HEK293 (cell line): ENCODE results near the gene MALAT1.
A peak's percentile ranks its signal among the peaks of the same experiment; 100 is the strongest.
"Not testable (repeated sequence)": the region's sequence is repeated elsewhere in the genome, so short reads cannot be mapped to it uniquely, and the experiment has no call there.

ENCODE experiments used
- CTCF ChIA-PET: fragments of 350-600 bp; formaldehyde crosslinking; extraction: SDS; loops from one replicate; lab custom pipeline; 2021; ENCODE audit warnings: antibody characterized with exemption; lab: Yijun Ruan, JAX
- POLR2A ChIA-PET: fragments of 300-600 bp; formaldehyde crosslinking; extraction: SDS; loops from one replicate; lab custom pipeline; 2020; ENCODE audit warnings: antibody characterized with exemption, inconsistent platforms; lab: Yijun Ruan, JAX
- H3K27ac ChIP-seq: fragments of 200-500 bp; sonication (Bioruptor generic); 2 replicates; pipeline ENCODE4 v1.5.1; 2014; ENCODE audit warnings: low read depth, low read length, control low read depth, inconsistent platforms; ENCODE audit errors: extremely low read depth
- H3K36me3 ChIP-seq, 2 experiments: fragments of 200-500 bp in 1 of 2; sonication (Bioruptor generic) in 1 of 2; 1 replicate in 1 of 2; 2 replicates in 1 of 2; pipeline ENCODE4 v1.5.1; 2014 to 2017; ENCODE audit warnings: inconsistent platforms in 2 of 2, low read length in 2 of 2; ENCODE audit not compliant: control insufficient read depth in 2 of 2, insufficient read depth in 1 of 2
- H3K4me1 ChIP-seq: fragments of 200-500 bp; sonication (Bioruptor generic); 2 replicates; pipeline ENCODE4 v1.5.1; 2014; ENCODE audit warnings: mild to moderate bottlenecking, low read length, inconsistent platforms; ENCODE audit not compliant: control insufficient read depth, insufficient read depth
- H3K4me3 ChIP-seq: 2 replicates; pipeline ENCODE4 v1.5.1; 2011; ENCODE audit warnings: low read depth, mild to moderate bottlenecking, control low read depth, low read length, moderate library complexity
- H3K9me3 ChIP-seq: fragments of 200-500 bp; sonication (Bioruptor generic); 2 replicates; pipeline ENCODE4 v1.5.1; 2014; ENCODE audit warnings: low read depth, low read length, inconsistent platforms; ENCODE audit not compliant: control insufficient read depth, insufficient read depth
- GLIS1 ChIP-seq: fragments of 450-650 bp; formaldehyde crosslinking; IDR thresholded peaks from 2 replicates; pipeline ENCODE4 v1.5.1; 2016; ENCODE audit warnings: missing biosample characterization, missing genetic modification characterization
- HOXC10 ChIP-seq: sonication (generic); formaldehyde crosslinking; IDR thresholded peaks from 2 replicates; pipeline ENCODE4 v1.8.1; 2023; ENCODE audit warnings: mild to moderate bottlenecking, missing genetic modification reagents
- OVOL3 ChIP-seq: fragments of 450-650 bp; formaldehyde crosslinking; IDR thresholded peaks from 2 replicates; pipeline ENCODE4 v1.5.1; 2016; ENCODE audit warnings: missing biosample characterization, missing genetic modification characterization
- PRDM1 ChIP-seq: fragments of 450-650 bp; formaldehyde crosslinking; IDR thresholded peaks from 2 replicates; pipeline ENCODE4; 2016; ENCODE audit warnings: missing biosample characterization, missing genetic modification characterization
- ZBTB17 ChIP-seq: fragments of 450-650 bp; formaldehyde crosslinking; IDR thresholded peaks from 2 replicates; pipeline ENCODE4 v1.5.1; 2016; ENCODE audit warnings: missing biosample characterization, missing genetic modification characterization
- ZBTB21 ChIP-seq: fragments of 450-650 bp; formaldehyde crosslinking; IDR thresholded peaks from 2 replicates; pipeline ENCODE4 v1.5.1; 2017; ENCODE audit warnings: missing biosample characterization, missing genetic modification characterization
- ZNF169 ChIP-seq: fragments of 450-650 bp; formaldehyde crosslinking; IDR thresholded peaks from 2 replicates; pipeline ENCODE4 v1.5.1; 2016; ENCODE audit warnings: missing biosample characterization, missing genetic modification characterization
- ZNF202 ChIP-seq: fragments of 450-650 bp; formaldehyde crosslinking; IDR thresholded peaks from 2 replicates; pipeline ENCODE4 v1.5.1; 2016; ENCODE audit warnings: missing biosample characterization, missing genetic modification characterization, borderline replicate concordance
- ZNF221 ChIP-seq: fragments of 450-650 bp; formaldehyde crosslinking; IDR thresholded peaks from 2 replicates; pipeline ENCODE4 v1.5.1; 2017; ENCODE audit warnings: missing biosample characterization, missing genetic modification characterization, borderline replicate concordance
- ZNF266 ChIP-seq: fragments of 450-650 bp; formaldehyde crosslinking; IDR thresholded peaks from 2 replicates; pipeline ENCODE4 v1.5.1; 2016; ENCODE audit warnings: missing biosample characterization, missing genetic modification characterization, low read depth
- ZNF366 ChIP-seq: fragments of 450-650 bp; formaldehyde crosslinking; conservative IDR thresholded peaks from 2 replicates; pipeline ENCODE4 v1.5.1; 2016; ENCODE audit warnings: missing biosample characterization, missing genetic modification characterization
- ZNF521 ChIP-seq: fragments of 450-650 bp; formaldehyde crosslinking; IDR thresholded peaks from 2 replicates; pipeline ENCODE4 v1.5.1; 2017; ENCODE audit warnings: missing biosample characterization, mild to moderate bottlenecking, missing genetic modification characterization
- ZNF571 ChIP-seq: fragments of 450-650 bp; formaldehyde crosslinking; IDR thresholded peaks from 2 replicates; pipeline ENCODE4 v1.5.0; 2017; ENCODE audit warnings: missing biosample characterization, missing genetic modification characterization
- ZNF596 ChIP-seq: fragments of 450-650 bp; IDR thresholded peaks from 2 replicates; pipeline ENCODE4 v1.5.0; 2018; ENCODE audit warnings: missing biosample characterization, mild to moderate bottlenecking, missing genetic modification characterization, moderate library complexity
- ZNF707 ChIP-seq: fragments of 450-650 bp; formaldehyde crosslinking; IDR thresholded peaks from 2 replicates; pipeline ENCODE4 v1.5.1; 2016; ENCODE audit warnings: missing biosample characterization, missing genetic modification characterization
- ZSCAN30 ChIP-seq: fragments of 450-650 bp; IDR thresholded peaks from 2 replicates; pipeline ENCODE4 v1.5.1; 2018; ENCODE audit warnings: missing biosample characterization, mild to moderate bottlenecking, missing genetic modification characterization, moderate library complexity
- TF ChIP-seq, protein P1 (sequence below): fragments of 450-650 bp; formaldehyde crosslinking; IDR thresholded peaks from 2 replicates; pipeline ENCODE4 v1.5.1; 2016; ENCODE audit warnings: missing biosample characterization, missing genetic modification characterization
- TF ChIP-seq, protein P2 (sequence below): fragments of 450-650 bp; formaldehyde crosslinking; IDR thresholded peaks from 2 replicates; pipeline ENCODE4 v1.5.1; 2016; ENCODE audit warnings: missing biosample characterization, missing genetic modification characterization
- TF ChIP-seq, protein P3 (sequence below): fragments of 450-650 bp; formaldehyde crosslinking; IDR thresholded peaks from 2 replicates; pipeline ENCODE4 v1.5.1; 2016; ENCODE audit warnings: missing biosample characterization, missing genetic modification characterization

Gene MALAT1

DNA sequence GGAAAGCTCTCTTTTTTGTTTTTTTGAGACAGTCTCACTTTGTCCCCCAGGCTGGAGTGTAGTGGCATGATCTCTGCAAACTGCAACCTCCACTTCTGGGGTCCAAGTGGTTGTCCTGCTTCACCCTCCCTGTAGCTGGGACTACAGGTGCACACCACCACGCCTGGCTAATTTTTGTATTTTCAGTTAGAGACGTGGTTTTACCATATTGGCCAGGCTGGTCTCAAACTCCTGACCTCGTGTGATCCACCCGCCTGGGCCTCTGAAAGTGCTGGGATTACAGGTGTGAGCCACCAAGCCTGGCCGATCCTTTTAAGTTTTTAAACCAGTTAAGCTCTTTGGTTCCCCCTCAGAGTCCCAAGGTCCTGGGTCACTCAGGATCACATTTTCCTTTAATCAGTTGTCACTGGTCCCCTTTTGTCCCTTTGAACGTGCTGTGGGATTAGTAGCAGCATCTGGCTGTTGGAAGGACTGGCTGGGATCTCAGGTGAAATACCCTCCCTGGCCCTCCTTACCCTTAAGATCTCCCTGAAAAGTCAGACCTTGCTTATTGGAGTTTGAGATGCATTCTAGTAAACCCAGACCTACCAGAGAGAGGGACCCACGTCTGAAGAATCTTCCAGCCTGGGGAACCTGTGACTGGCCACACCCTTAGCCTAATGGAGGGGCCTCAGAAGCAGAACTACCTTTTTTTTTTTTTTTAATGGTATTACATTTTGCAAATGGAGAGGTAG is 8.1 kb downstream of the MALAT1 start (continued):
- TF ChIP-seq, protein P1, sequence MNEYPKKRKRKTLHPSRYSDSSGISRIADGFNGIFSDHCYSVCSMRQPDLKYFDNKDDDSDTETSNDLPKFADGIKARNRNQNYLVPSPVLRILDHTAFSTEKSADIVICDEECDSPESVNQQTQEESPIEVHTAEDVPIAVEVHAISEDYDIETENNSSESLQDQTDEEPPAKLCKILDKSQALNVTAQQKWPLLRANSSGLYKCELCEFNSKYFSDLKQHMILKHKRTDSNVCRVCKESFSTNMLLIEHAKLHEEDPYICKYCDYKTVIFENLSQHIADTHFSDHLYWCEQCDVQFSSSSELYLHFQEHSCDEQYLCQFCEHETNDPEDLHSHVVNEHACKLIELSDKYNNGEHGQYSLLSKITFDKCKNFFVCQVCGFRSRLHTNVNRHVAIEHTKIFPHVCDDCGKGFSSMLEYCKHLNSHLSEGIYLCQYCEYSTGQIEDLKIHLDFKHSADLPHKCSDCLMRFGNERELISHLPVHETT: 0 out of 2 replicates have a peak, but pooled peaks have one; percentile 17
- TF ChIP-seq ZSCAN30 (no peak), GLIS1 (tag by site-specific recombination) (peak; percentile 10; the same call in 1 of the 2 replicates)

DNA sequence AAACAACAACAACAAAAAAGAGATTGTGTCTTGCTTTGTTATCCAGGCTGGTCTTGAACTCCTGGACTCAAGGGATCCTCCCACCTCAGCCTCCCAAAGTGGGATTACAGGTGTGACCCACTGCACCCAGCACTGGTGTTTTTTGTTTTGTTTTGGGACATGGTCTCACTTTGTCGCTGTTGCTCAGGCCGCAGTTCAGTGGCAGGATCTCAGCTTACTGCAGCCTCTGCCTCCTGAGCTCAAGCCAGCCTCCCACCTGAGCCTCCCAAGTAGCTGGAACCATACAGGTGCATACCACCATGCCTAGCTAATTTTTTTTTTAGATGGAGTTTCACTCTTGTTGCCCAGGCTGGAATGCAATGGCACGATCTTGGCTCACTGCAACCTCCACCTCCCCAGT is 13.5 kb downstream of the MALAT1 start:
- POLR2A ChIA-PET: interaction anchor here (28.2 kb wide), 1 partner anchor 90 kb away, joined by 1129 read pairs; the partner anchor contains the start of gene NEAT1
- H3K27ac ChIP-seq, H3K4me1 ChIP-seq, H3K4me3 ChIP-seq, H3K9me3 ChIP-seq, H3K36me3 ChIP-seq: not testable (repeated sequence)
- CTCF ChIA-PET: interaction anchor here (0.7 to 1.5 kb wide), 2 partner anchors 12 to 21 kb away, joined by 3 to 7 read pairs; no protein-coding TSS in a partner anchor

DNA sequence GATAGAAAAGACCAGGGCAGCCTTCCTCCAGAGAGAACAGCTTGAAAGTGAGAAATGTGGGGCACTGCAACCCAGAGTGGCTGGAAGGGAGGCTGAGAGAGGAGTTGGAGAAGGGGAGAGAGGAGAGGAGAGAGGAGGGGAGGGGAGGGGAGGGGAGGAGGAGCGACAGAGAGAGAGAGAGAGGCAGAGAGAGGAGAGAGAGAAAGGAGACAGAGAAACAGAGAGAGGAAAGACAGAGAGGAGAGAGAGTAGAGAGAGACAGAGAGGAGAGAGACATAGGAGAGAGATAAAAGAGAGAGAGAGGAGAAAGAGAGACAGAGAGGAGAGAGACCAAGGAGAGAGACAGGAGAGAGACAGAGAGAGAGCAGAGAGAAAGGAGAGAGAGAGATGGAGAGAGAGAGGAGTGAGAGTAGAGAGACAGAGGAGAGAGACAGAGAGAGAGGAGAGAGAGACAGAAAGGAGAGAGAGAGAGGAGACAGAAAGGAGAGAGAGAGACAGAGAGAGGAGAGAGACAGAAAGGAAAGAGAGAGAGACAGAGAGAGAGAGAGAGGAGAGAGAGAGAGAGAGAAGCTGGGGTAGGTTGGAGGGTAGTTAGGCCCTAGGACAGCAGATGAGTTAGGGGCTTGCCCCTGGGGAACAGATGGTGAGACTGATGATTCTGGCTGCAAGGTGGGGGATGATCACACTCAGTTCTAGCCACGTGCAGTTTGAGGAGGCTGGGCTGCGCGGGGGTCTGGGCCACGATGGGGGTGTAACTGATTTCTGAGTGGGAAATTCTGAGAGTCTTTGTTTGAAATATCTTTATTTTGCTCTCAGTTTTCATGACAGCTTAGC is 17.5 kb downstream of the MALAT1 start:
- ChIA-PET CTCF (no interaction called here), POLR2A (interaction anchor here (0.7 to 1.4 kb wide), 5 partner anchors 9 to 454 kb away, joined by 3 to 5 read pairs (median 4); partner anchors contain the start of genes EHBP1L1, MALAT1 and SCYL1)
- Histone ChIP-seq H3K27ac (no peak overlapping the region), H3K4me1 (no peaks in the 10 kb centered on the region), H3K9me3 (no peaks in the 10 kb centered on the region), H3K4me3 (no peak overlapping the region), H3K36me3 (no peaks in the 10 kb centered on the region)
- TF ChIP-seq ZBTB21 (tag by site-specific recombination): no peak
- TF ChIP-seq, protein P2, sequence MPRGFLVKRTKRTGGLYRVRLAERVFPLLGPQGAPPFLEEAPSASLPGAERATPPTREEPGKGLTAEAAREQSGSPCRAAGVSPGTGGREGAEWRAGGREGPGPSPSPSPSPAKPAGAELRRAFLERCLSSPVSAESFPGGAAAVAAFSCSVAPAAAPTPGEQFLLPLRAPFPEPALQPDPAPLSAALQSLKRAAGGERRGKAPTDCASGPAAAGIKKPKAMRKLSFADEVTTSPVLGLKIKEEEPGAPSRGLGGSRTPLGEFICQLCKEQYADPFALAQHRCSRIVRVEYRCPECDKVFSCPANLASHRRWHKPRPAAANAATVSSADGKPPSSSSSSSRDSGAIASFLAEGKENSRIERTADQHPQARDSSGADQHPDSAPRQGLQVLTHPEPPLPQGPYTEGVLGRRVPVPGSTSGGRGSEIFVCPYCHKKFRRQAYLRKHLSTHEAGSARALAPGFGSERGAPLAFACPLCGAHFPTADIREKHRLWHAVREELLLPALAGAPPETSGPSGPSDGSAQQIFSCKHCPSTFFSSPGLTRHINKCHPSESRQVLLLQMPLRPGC: no peak
- TF ChIP-seq ZNF707 (tag by site-specific recombination): no peak
- peak; percentile 98 for TF ChIP-seq PRDM1 (tag by site-specific recombination)
- TF ChIP-seq ZNF169 (tag by site-specific recombination): peak; percentile 96
- no peak for TF ChIP-seq OVOL3 (tag by site-specific recombination)
- TF ChIP-seq, protein P1: no peak
- TF ChIP-seq ZNF221 (tag by site-specific recombination): no peak
- TF ChIP-seq, protein P3, sequence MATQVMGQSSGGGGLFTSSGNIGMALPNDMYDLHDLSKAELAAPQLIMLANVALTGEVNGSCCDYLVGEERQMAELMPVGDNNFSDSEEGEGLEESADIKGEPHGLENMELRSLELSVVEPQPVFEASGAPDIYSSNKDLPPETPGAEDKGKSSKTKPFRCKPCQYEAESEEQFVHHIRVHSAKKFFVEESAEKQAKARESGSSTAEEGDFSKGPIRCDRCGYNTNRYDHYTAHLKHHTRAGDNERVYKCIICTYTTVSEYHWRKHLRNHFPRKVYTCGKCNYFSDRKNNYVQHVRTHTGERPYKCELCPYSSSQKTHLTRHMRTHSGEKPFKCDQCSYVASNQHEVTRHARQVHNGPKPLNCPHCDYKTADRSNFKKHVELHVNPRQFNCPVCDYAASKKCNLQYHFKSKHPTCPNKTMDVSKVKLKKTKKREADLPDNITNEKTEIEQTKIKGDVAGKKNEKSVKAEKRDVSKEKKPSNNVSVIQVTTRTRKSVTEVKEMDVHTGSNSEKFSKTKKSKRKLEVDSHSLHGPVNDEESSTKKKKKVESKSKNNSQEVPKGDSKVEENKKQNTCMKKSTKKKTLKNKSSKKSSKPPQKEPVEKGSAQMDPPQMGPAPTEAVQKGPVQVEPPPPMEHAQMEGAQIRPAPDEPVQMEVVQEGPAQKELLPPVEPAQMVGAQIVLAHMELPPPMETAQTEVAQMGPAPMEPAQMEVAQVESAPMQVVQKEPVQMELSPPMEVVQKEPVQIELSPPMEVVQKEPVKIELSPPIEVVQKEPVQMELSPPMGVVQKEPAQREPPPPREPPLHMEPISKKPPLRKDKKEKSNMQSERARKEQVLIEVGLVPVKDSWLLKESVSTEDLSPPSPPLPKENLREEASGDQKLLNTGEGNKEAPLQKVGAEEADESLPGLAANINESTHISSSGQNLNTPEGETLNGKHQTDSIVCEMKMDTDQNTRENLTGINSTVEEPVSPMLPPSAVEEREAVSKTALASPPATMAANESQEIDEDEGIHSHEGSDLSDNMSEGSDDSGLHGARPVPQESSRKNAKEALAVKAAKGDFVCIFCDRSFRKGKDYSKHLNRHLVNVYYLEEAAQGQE: no peak
- TF ChIP-seq ZNF366 (tag by site-specific recombination): peak; percentile 93
- TF ChIP-seq ZNF521: no peak
- no peak for TF ChIP-seq HOXC10 (CRISPR knock-in tag)
- peak; percentile 100 for TF ChIP-seq ZNF596 (tag by site-specific recombination)
- peak; percentile 85; the same call in 1 of the 2 replicates for TF ChIP-seq ZNF202
- TF ChIP-seq ZSCAN30: no peak
- TF ChIP-seq ZNF571 (tag by site-specific recombination): no peak
- TF ChIP-seq ZBTB17: peak; percentile 27; the same call in 1 of the 2 replicates
- TF ChIP-seq ZNF266 (tag by site-specific recombination): 0 out of 2 replicates have a peak, but pooled peaks have one; percentile 10
